IMR-90 (cell line): ENCODE measurements around the gene RNU2-1. TPM values are rescaled to one million over a fixed set of nuclear protein-coding genes. Genes with fewer than 3 reads are reported as not detected.
A peak's percentile ranks its signal among the peaks of the same experiment; 100 is the strongest.

ENCODE experiments used
- ATAC-seq: fragments of 200-7000 bp; cut with Tn5 transposase; 2 replicates; pipeline ENCODE4 v1.9.1; 2020; ENCODE audit warnings: low read depth, mild to moderate bottlenecking, moderate library complexity
- BruUV-seq: library from RNA; stranded (reverse); fragments of 400-500 nt; replicated peaks from 2 replicates; lab custom pipeline; 2021; lab: Mats Ljungman, UMichigan
- CTCF ChIA-PET: fragments of 300-600 bp; formaldehyde crosslinking; extraction: SDS; loops from one replicate; lab custom pipeline; 2021; ENCODE audit warnings: antibody characterized with exemption; lab: Yijun Ruan, JAX
- POLR2A ChIA-PET: fragments of 300-600 bp; sonication (Branson Sonifier 250); formaldehyde crosslinking; loops from one replicate; lab custom pipeline; 2022; ENCODE audit warnings: antibody characterized with exemption; ENCODE audit not compliant: unreplicated experiment; lab: Charles Lee
- DNase-seq: peaks from one replicate; pipeline ENCODE4 v3.0.0; 2013
- H2AFZ ChIP-seq: replicated peaks from 2 replicates; pipeline ENCODE3; 2013; ENCODE audit warnings: low read length, mild to moderate bottlenecking; ENCODE audit not compliant: poor library complexity
- H2AK5ac ChIP-seq: 2 replicates; pipeline ENCODE4 v1.6.1; 2013; ENCODE audit warnings: low read depth, low read length, inconsistent platforms
- H2AK9ac ChIP-seq: replicated peaks from 2 replicates; pipeline ENCODE3; 2013; ENCODE audit warnings: mild to moderate bottlenecking, low read depth, low read length, moderate library complexity; ENCODE audit not compliant: poor library complexity
- H2BK120ac ChIP-seq: 2 replicates; pipeline ENCODE4 v1.6.1; 2013; ENCODE audit warnings: low read depth, low read length, inconsistent platforms
- H2BK15ac ChIP-seq: 3 replicates; pipeline ENCODE4 v1.6.1; 2013; ENCODE audit warnings: low read depth, low read length, inconsistent platforms
- H2BK20ac ChIP-seq: 2 replicates; pipeline ENCODE4 v1.6.1; 2013; ENCODE audit warnings: low read depth, mild to moderate bottlenecking, inconsistent platforms, low read length, moderate library complexity
- H2BK5ac ChIP-seq: 2 replicates; pipeline ENCODE4 v1.6.1; 2013; ENCODE audit warnings: mild to moderate bottlenecking, low read depth, low read length, inconsistent platforms; ENCODE audit not compliant: poor library complexity, severe bottlenecking
- H3K14ac ChIP-seq: replicated peaks from 2 replicates; pipeline ENCODE4 v1.6.1; 2013; ENCODE audit warnings: low read depth, low read length, inconsistent platforms
- H3K18ac ChIP-seq: 2 replicates; pipeline ENCODE4 v1.6.1; 2013; ENCODE audit warnings: low read depth, low read length, control low read depth
- H3K23ac ChIP-seq: 2 replicates; pipeline ENCODE4 v1.6.1; 2013; ENCODE audit warnings: low read depth, low read length, inconsistent platforms
- H3K27ac ChIP-seq: 2 replicates; pipeline ENCODE4 v1.5.1; 2013; ENCODE audit warnings: mild to moderate bottlenecking, control low read depth, low read length; ENCODE audit not compliant: insufficient read depth
- H3K27me3 ChIP-seq: 2 replicates; pipeline ENCODE4 v1.6.1; 2013; ENCODE audit warnings: low read length; ENCODE audit not compliant: control insufficient read depth, insufficient read depth
- H3K36me3 ChIP-seq: 2 replicates; pipeline ENCODE4 v1.6.1; 2013; ENCODE audit warnings: low read length, mixed read lengths; ENCODE audit not compliant: control insufficient read depth, insufficient read depth
- H3K4ac ChIP-seq: 2 replicates; pipeline ENCODE4 v1.6.1; 2013; ENCODE audit warnings: low read depth, low read length, inconsistent platforms
- H3K4me1 ChIP-seq: 2 replicates; pipeline ENCODE4 v1.6.1; 2013; ENCODE audit warnings: low read length, mixed read lengths; ENCODE audit not compliant: control insufficient read depth, insufficient read depth
- H3K4me2 ChIP-seq: 2 replicates; pipeline ENCODE4 v1.6.1; 2013; ENCODE audit warnings: low read depth, mild to moderate bottlenecking, control low read depth, low read length, moderate library complexity
- H3K4me3 ChIP-seq: 2 replicates; pipeline ENCODE4 v1.5.1; 2013; ENCODE audit warnings: low read depth, mild to moderate bottlenecking, control low read depth, low read length, moderate library complexity; ENCODE audit not compliant: insufficient read depth
- H3K56ac ChIP-seq: 2 replicates; pipeline ENCODE4 v1.6.1; 2013; ENCODE audit warnings: low read length, inconsistent platforms; ENCODE audit not compliant: insufficient read depth; ENCODE audit errors: extremely low read depth
- H3K79me1 ChIP-seq, 2 experiments: 2 replicates each; pipeline ENCODE4 v1.6.1; 2013; ENCODE audit warnings: low read length in 2 of 2, inconsistent platforms in 1 of 2, low read depth in 1 of 2
- H3K9ac ChIP-seq: 2 replicates; pipeline ENCODE4 v1.6.1; 2013; ENCODE audit warnings: low read depth, low read length, control low read depth
- H3K9me1 ChIP-seq: 2 replicates; pipeline ENCODE4 v1.6.1; 2013; ENCODE audit warnings: low read length, inconsistent platforms; ENCODE audit not compliant: insufficient read depth
- H3K9me3 ChIP-seq: 2 replicates; pipeline ENCODE4 v1.6.1; 2013; ENCODE audit warnings: low read length; ENCODE audit not compliant: control insufficient read depth, insufficient read depth
- H4K20me1 ChIP-seq: 2 replicates; pipeline ENCODE4 v1.6.1; 2013; ENCODE audit warnings: low read length, inconsistent platforms; ENCODE audit not compliant: insufficient read depth
- H4K5ac ChIP-seq: 2 replicates; pipeline ENCODE4 v1.6.1; 2013; ENCODE audit warnings: mild to moderate bottlenecking, low read depth, low read length, control low read depth
- H4K8ac ChIP-seq, 2 experiments: 2 replicates each; pipeline ENCODE4 v1.6.1; 2013; ENCODE audit warnings: low read depth in 2 of 2, low read length in 2 of 2, control low read depth in 1 of 2, inconsistent platforms in 1 of 2
- H4K91ac ChIP-seq: 2 replicates; pipeline ENCODE4 v1.6.1; 2013; ENCODE audit warnings: low read depth, low read length, inconsistent platforms; ENCODE audit not compliant: insufficient read depth
- CEBPB ChIP-seq: IDR thresholded peaks from 2 replicates; pipeline ENCODE4 v1.6.1; 2012; ENCODE audit warnings: low read depth, low read length, improper control_type of control experiment
- CHD1 ChIP-seq: IDR thresholded peaks from 2 replicates; pipeline ENCODE4 v1.6.1; 2012; ENCODE audit warnings: low read depth, low read length, improper control_type of control experiment
- MAFK ChIP-seq: IDR thresholded peaks from 2 replicates; pipeline ENCODE4 v1.6.1; 2012; ENCODE audit warnings: low read depth, low read length, improper control_type of control experiment
- RAD21 ChIP-seq: IDR thresholded peaks from 2 replicates; pipeline ENCODE4 v1.6.1; 2012; ENCODE audit warnings: low read length, improper control_type of control experiment
- WGBS, 2 experiments: methylation state at CpG; one replicate each; pipeline versions ENCODE4 v1.1.5 to v1.1.7; 2013; ENCODE audit warnings: missing lambda C conversion rate in 2 of 2; ENCODE audit not compliant: insufficient read length in 1 of 2; ENCODE audit errors: extremely low coverage in 2 of 2; 5-methylcytosine and 5-hydroxymethylcytosine counted together
- dilution Hi-C: fragments of 300-500 bp; cut with HindIII; formaldehyde crosslinking; loops from one replicate; pipeline ENCODE4 v1.14.3; 2018; ENCODE audit warnings: low sequenced_read_pairs; ENCODE audit not compliant: unreplicated experiment
- in situ Hi-C: fragments of 300-500 bp; cut with MboI; formaldehyde crosslinking; loops from 3 replicates; pipeline ENCODE4 v1.14.3; 2019; ENCODE audit warnings: low sequenced_read_pairs, inconsistent platforms, mixed read lengths
- intact Hi-C: fragments of 100-400 bp; cut with micrococcal nuclease; formaldehyde crosslinking; loops from 2 replicates; pipeline ENCODE4 v1.10.0; 2022
- polyA plus RNA-seq, 3 experiments: library from polyadenylated mRNA; depleted of rRNA; stranded (reverse); fragments of >200 nt; gene quantifications; 2 replicates each; pipeline ENCODE4 v1.2.3, GENCODE V29; 2012; ENCODE audit warnings: low replicate concordance in 1 of 3
- total RNA-seq: library from RNA; depleted of rRNA; stranded (reverse); fragments of >200 nt; gene quantifications from 2 replicates; pipeline ENCODE4 v1.2.3, GENCODE V29; 2012

RNU2-1 gene
- total and polyA plus RNA-seq, 2 of the 4 experiments (the other 2 are of a cell fraction), result not detected

DNA sequence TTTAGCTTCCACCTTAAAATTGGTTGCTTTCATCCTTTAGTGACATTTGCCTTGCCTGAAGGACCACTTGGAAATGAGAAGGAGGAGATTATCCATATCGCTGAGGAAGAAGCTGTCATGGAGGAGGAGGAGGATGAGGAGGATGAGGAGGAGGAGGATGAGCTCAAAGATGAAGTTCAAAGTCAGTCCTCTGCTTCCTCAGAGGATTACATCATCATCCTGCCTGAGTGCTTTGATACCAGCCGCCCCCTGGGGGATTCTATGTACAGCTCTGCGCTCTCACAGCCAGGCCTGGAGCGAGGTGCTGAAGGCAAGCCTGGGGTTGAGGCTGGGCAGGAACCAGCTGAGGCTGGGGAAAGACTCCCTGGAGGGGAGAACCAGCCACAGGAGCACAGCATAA, 33.6 kb downstream of the RNU2-1 start:
- H2BK20ac ChIP-seq, result no peak overlapping the region
- no peaks in the 10 kb centered on the region for H3K4me1 ChIP-seq
- ChIA-PET POLR2A (no interaction called here), CTCF (interaction anchor here (2.2 kb wide), 1 partner anchor 11 kb away, joined by 7 read pairs; no protein-coding TSS in a partner anchor)
- dilution Hi-C loops (no loop called here), in situ Hi-C loops (loop anchor here (25.0 kb wide), 1 partner anchor 112 kb away; no protein-coding TSS in a partner anchor), intact Hi-C loops (no loop called here)
- no peak overlapping the region for H3K4me3 ChIP-seq
- H3K18ac ChIP-seq, result no peak overlapping the region
- DNase-seq (no peak), ATAC-seq (no peak)
- no TSS peak for BruUV-seq
- no peak overlapping the region for H2BK5ac ChIP-seq
- H2BK15ac ChIP-seq, result no peak overlapping the region
- WGBS, 2 experiments, result 100% methylated on average over 2 of the region's 4 CpGs; no CpG with 5 or more reads in 1 of the 2 experiments
- H4K5ac ChIP-seq, result no peak overlapping the region
- H4K91ac ChIP-seq, result no peak overlapping the region
- H3K56ac ChIP-seq, result no peak overlapping the region
- TF ChIP-seq MAFK (no peak), CEBPB (0 out of 2 replicates have a peak, but pooled peaks have one; percentile 2), CHD1 (no peak), RAD21 (no peak)
- no peak overlapping the region for H3K23ac ChIP-seq
- H3K79me1 ChIP-seq, result peaks cover 0 to 10% of the 10 kb centered on the region in 2 experiments; a peak in 2 of 4 replicates
- H3K9ac ChIP-seq, result no peak overlapping the region
- no peak overlapping the region for H4K8ac ChIP-seq
- no peak overlapping the region for H2AK5ac ChIP-seq
- no peak overlapping the region for H3K4me2 ChIP-seq
- no peak overlapping the region for H2BK120ac ChIP-seq
- no peak overlapping the region for H2AK9ac ChIP-seq
- H3K27ac ChIP-seq, result no peak overlapping the region
- H3K36me3 ChIP-seq, result peaks cover 70% of the 10 kb centered on the region
- H2AFZ ChIP-seq, result no peak overlapping the region
- H3K9me3 ChIP-seq, result no peaks in the 10 kb centered on the region
- no peaks in the 10 kb centered on the region for H3K27me3 ChIP-seq
- no peak overlapping the region for H3K4ac ChIP-seq
- no peak overlapping the region for H3K14ac ChIP-seq
- no peaks in the 10 kb centered on the region for H4K20me1 ChIP-seq
- no peaks in the 10 kb centered on the region; the same call in 1 of the 2 replicates for H3K9me1 ChIP-seq
